AG04450 (cell line): Measurements from ENCODE around the gene MALRD1. TPM values are rescaled to one million over a fixed set of nuclear protein-coding genes. Genes with fewer than 3 reads are reported as not detected.

Experiments
- CTCF ChIA-PET: fragments of 300-600, 350-600 bp; formaldehyde crosslinking; extraction: SDS; loops from one replicate; lab custom pipeline; 2022; ENCODE audit warnings: antibody characterized with exemption, inconsistent platforms; lab: Charles Lee
- POLR2A ChIA-PET: fragments of 350-600 bp; formaldehyde crosslinking; extraction: SDS; loops from one replicate; lab custom pipeline; 2021; ENCODE audit warnings: antibody characterized with exemption, inconsistent platforms; lab: Yijun Ruan, JAX
- DNase-seq: peaks from one replicate; pipeline ENCODE4 v3.0.0-alpha.2; 2011; ENCODE audit warnings: low read depth, low spot score
- H3K27ac ChIP-seq: one replicate; pipeline ENCODE4 v1.5.1; 2012; ENCODE audit warnings: low read depth, low read length, control low read depth
- H3K27me3 ChIP-seq: one replicate; pipeline ENCODE4 v1.6.0; 2012; ENCODE audit warnings: low read length; ENCODE audit not compliant: control insufficient read depth, insufficient read depth
- H3K4me3 ChIP-seq: 2 replicates; pipeline ENCODE4 v1.5.1; 2011; ENCODE audit warnings: mild to moderate bottlenecking, low read depth, low read length, control low read depth
- H3K9me3 ChIP-seq: 2 replicates; pipeline ENCODE4 v1.5.1; 2012; ENCODE audit warnings: low read length; ENCODE audit not compliant: control insufficient read depth, insufficient read depth
- polyA plus RNA-seq: library from polyadenylated mRNA; depleted of rRNA; stranded (reverse); fragments of >200 nt; gene quantifications from 2 replicates; pipeline ENCODE4 v1.2.3, GENCODE V29; 2011
- TF ChIP-seq, protein P1 (sequence below): IDR thresholded peaks from 2 replicates; pipeline ENCODE4 v1.5.1; 2011; ENCODE audit warnings: low read depth, low read length, control low read depth, inconsistent platforms

Gene MALRD1
- polyA plus RNA-seq, 1 experiment: 2.4 TPM

- Histone ChIP-seq H3K4me3 (no peak overlapping the region), H3K27me3 (no peaks in the 10 kb centered on the region), H3K9me3 (no peaks in the 10 kb centered on the region), H3K27ac (no peak overlapping the region)
- CTCF ChIA-PET: no interaction called here
- DNase-seq: no peak
- POLR2A ChIA-PET: no interaction called here
- TF ChIP-seq, protein P1, sequence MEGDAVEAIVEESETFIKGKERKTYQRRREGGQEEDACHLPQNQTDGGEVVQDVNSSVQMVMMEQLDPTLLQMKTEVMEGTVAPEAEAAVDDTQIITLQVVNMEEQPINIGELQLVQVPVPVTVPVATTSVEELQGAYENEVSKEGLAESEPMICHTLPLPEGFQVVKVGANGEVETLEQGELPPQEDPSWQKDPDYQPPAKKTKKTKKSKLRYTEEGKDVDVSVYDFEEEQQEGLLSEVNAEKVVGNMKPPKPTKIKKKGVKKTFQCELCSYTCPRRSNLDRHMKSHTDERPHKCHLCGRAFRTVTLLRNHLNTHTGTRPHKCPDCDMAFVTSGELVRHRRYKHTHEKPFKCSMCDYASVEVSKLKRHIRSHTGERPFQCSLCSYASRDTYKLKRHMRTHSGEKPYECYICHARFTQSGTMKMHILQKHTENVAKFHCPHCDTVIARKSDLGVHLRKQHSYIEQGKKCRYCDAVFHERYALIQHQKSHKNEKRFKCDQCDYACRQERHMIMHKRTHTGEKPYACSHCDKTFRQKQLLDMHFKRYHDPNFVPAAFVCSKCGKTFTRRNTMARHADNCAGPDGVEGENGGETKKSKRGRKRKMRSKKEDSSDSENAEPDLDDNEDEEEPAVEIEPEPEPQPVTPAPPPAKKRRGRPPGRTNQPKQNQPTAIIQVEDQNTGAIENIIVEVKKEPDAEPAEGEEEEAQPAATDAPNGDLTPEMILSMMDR: no peak
These were observed 7.4 kb upstream of the MALRD1 start for GRCh38 chr10:19041171-19041570.

DNA sequence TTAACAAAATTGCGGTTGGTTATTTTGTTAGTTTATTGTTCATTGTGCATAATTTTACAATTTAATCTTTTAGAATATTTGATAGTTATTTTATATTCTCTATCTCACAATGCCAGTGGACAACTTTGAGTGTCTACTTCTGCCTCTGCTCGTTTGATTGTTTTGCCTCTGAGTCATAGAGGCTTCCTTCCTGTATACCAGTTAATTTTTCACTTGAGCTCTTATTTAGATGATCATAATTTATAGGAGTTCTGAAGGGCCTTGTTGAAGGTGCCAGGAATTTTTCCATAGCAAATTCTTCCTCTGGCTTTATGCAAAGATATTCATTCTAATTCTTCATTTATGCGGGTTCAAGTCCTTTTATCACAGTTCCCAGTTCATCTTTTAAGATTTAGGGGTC, 5.2 kb upstream of the MALRD1 start:
- TF ChIP-seq, protein P1: no peak
- Histone ChIP-seq H3K27ac (no peak overlapping the region), H3K27me3 (no peaks in the 10 kb centered on the region), H3K4me3 (no peak overlapping the region), H3K9me3 (no peaks in the 10 kb centered on the region)
- ChIA-PET CTCF (interaction anchor here (0.6 kb wide), 1 partner anchor 586 kb away, joined by 3 read pairs; no protein-coding TSS in a partner anchor), POLR2A (interaction anchor here (0.7 kb wide), 1 partner anchor 169 kb away, joined by 4 read pairs; no protein-coding TSS in a partner anchor)
- no peak for DNase-seq

DNA sequence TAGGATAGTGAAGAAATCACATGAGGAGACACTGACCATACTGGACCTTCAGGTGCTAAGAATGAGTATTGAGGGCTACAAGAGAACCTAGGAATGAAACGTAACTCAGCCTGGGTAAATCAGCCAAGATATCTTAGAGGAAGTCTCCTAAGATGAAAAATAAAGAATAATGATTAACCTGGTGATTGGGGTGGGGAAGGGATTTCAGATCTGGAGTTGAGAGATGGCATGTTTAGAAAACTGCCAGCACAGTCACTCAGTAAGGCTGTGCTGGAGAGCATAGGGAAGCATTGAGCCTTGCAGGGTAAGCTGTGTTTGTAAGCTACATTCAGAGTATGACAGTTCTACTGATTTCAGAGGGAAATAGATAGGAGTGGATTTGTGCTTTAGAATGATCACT, 1.9 kb upstream of the MALRD1 start:
- H3K27ac ChIP-seq: no peak overlapping the region
- ChIA-PET POLR2A (no interaction called here), CTCF (no interaction called here)

GRCh38 chr10:19048891-19049290, 290 bp downstream of the MALRD1 start:
- no peak for DNase-seq
- Histone ChIP-seq H3K27me3 (no peaks in the 10 kb centered on the region), H3K4me3 (no peak overlapping the region), H3K9me3 (no peaks in the 10 kb centered on the region), H3K27ac (no peak overlapping the region)
- POLR2A ChIA-PET: no interaction called here
- TF ChIP-seq, protein P1: no peak
- CTCF ChIA-PET: interaction anchor here (0.7 kb wide), 1 partner anchor 9 kb away, joined by 3 read pairs; no protein-coding TSS in a partner anchor

More for the DNA sequence above, 1.9 kb upstream of the MALRD1 start:
- DNase-seq: no peak
- Histone ChIP-seq H3K9me3 (no peaks in the 10 kb centered on the region), H3K27me3 (no peaks in the 10 kb centered on the region), H3K4me3 (no peak overlapping the region)
- TF ChIP-seq, protein P1: no peak

- H3K9me3 ChIP-seq: no peaks in the 10 kb centered on the region
- no peak overlapping the region for H3K27ac ChIP-seq
- ChIA-PET CTCF (interaction anchor here (0.7 kb wide), 1 partner anchor 10 kb away, joined by 3 read pairs; no protein-coding TSS in a partner anchor), POLR2A (no interaction called here)
- TF ChIP-seq, protein P1: no peak
- H3K27me3 ChIP-seq: no peaks in the 10 kb centered on the region
- no peak for DNase-seq
- no peak overlapping the region for H3K4me3 ChIP-seq
These were observed 966 bp downstream of the MALRD1 start for GRCh38 chr10:19049567-19049966.
